ENCODE results near the gene ABCD2. TPM values are rescaled to one million over a fixed set of nuclear protein-coding genes. Genes with fewer than 3 reads are reported as not detected.
"Not testable (repeated sequence)": the region's sequence is repeated elsewhere in the genome, so short reads cannot be mapped to it uniquely, and the experiment has no call there.

Gene ABCD2
- total RNA-seq, 1 experiment from 2014 or later: not detected

DNA sequence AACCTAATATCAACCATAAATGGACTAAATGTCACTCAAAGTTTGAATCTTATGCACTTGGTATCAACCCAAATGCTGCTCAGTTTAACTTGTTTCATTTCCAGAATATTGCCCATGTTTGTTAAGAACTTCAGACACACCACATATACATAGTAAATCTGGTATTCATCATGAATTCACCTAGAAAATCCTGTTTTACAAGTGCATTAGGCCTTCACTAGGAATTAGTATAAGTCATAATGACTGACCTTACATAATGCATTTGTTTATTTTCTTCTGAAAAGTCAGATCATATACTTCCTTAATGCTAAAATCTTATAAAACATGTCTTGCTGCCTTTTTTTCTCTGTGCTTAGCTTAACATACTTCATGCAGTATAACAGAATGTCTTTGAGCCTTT is 66.1 kb downstream of the ABCD2 start:
- no peak for ATAC-seq
- TF ChIP-seq YY1 (IDR thresholded peaks at IDR 0.05; ENCODE audit: extremely low read depth, insufficient replicate concordance, low read depth, low read length) (no peak), EZH2phosphoT487 (IDR thresholded peaks at IDR 0.05; ENCODE audit: borderline replicate concordance) (no peak), ZNF274 (IDR thresholded peaks at IDR 0.05; ENCODE audit: low read depth, low read length) (no peak), RAD21 (IDR thresholded peaks at IDR 0.05; ENCODE audit: low read depth) (no peak), EZH2 (IDR thresholded peaks at IDR 0.05) (no peak), JUND (IDR thresholded peaks at IDR 0.05) (no peak), POLR2AphosphoS5 (IDR thresholded peaks at IDR 0.05; ENCODE audit: low read depth, low read length) (no peak), CEBPB (IDR thresholded peaks at IDR 0.05; ENCODE audit: low read depth) (no peak), ELF1 (IDR thresholded peaks at IDR 0.05; ENCODE audit: borderline replicate concordance, low read depth) (no peak)
- TF ChIP-seq, protein P1, sequence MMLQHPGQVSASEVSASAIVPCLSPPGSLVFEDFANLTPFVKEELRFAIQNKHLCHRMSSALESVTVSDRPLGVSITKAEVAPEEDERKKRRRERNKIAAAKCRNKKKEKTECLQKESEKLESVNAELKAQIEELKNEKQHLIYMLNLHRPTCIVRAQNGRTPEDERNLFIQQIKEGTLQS (IDR thresholded peaks at IDR 0.05): no peak
- TF ChIP-seq, protein P2, sequence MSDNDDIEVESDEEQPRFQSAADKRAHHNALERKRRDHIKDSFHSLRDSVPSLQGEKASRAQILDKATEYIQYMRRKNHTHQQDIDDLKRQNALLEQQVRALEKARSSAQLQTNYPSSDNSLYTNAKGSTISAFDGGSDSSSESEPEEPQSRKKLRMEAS (IDR thresholded peaks at IDR 0.05): no peak
- no TSS peak for BruUV-seq (replicated peaks)
- Histone ChIP-seq H2AFZ (ENCODE audit: low read depth, low read length, poor library complexity, severe bottlenecking) (no peak overlapping the region), H3K4me3 (replicated peaks in 1 of 2; ENCODE audit: low read depth in 1 of 2, low read length in 2 of 2) (no peak overlapping the region), H3K36me3 (ENCODE audit: control insufficient read depth in 1 of 2, insufficient read depth in 2 of 2, low read length in 2 of 2) (no peaks in the 10 kb centered on the region), H3K27me3 (ENCODE audit: insufficient read depth, low read length) (no peaks in the 10 kb centered on the region), H4K20me1 (ENCODE audit: insufficient read depth) (no peaks in the 10 kb centered on the region), H3K9me3 (ENCODE audit: control insufficient read depth in 1 of 2, insufficient read depth in 1 of 2, low read depth in 1 of 2, low read length in 2 of 2) (no peaks in the 10 kb centered on the region), H3K4me2 (ENCODE audit: low read length) (no peak overlapping the region), H3K27ac (ENCODE audit: low read depth, low read length) (no peak overlapping the region), H3K79me2 (ENCODE audit: insufficient read depth, low read length) (no peaks in the 10 kb centered on the region), H3K4me1 (ENCODE audit: control insufficient read depth in 1 of 2, insufficient read depth in 2 of 2, low read length in 2 of 2) (no peaks in the 10 kb centered on the region), H3K9me2 (ENCODE audit: insufficient read depth) (no peaks in the 10 kb centered on the region), H3K9ac (ENCODE audit: low read length) (no peak overlapping the region)
- intact Hi-C loops (cut with micrococcal nuclease): no loop called here
- no peak for DNase-seq (ENCODE audit: low read depth, low spot score)
- ChIA-PET RAD21 (ENCODE audit: low non-redundant PET in 1 of 2, low total read pairs in 2 of 2, uncharacterized antibody in 2 of 2, unreplicated experiment in 2 of 2) (no interaction called here), POLR2A (no interaction called here), CTCF (no interaction called here)

DNA sequence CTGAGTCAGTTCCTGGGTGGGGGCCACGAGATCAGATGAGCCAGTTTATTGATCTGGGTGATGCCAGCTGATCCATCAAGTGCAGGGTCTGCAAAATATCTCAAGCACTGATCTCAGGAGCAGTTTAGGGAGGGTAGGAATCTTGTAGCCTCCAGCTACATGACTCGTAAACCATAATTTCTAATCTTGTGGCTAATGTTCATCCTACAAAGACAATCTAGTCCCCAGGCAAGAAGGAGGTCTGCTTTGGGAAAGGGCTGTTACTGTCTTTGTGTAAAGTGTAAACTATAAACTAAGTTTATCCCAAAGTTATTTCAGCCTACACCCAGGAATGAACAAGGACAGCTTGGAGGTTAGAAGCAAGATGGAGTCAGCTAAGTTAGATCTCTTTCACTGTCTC is 75.4 kb downstream of the ABCD2 start:
- H3K9ac ChIP-seq (ENCODE audit: low read length); CTCF ChIA-PET; BruUV-seq (replicated peaks); DNase-seq (ENCODE audit: low read depth, low spot score); H3K4me3 ChIP-seq (replicated peaks in 1 of 2; ENCODE audit: low read depth in 1 of 2, low read length in 2 of 2); intact Hi-C loops (cut with micrococcal nuclease); H3K79me2 ChIP-seq (ENCODE audit: insufficient read depth, low read length); H3K4me2 ChIP-seq (ENCODE audit: low read length); H2AFZ ChIP-seq (ENCODE audit: low read depth, low read length, poor library complexity, severe bottlenecking); ATAC-seq; H3K27me3 ChIP-seq (ENCODE audit: insufficient read depth, low read length); H4K20me1 ChIP-seq (ENCODE audit: insufficient read depth); POLR2A ChIA-PET; H3K4me1 ChIP-seq (ENCODE audit: control insufficient read depth in 1 of 2, insufficient read depth in 2 of 2, low read length in 2 of 2); H3K36me3 ChIP-seq (ENCODE audit: control insufficient read depth in 1 of 2, insufficient read depth in 2 of 2, low read length in 2 of 2); H3K9me2 ChIP-seq (ENCODE audit: insufficient read depth); H3K9me3 ChIP-seq (ENCODE audit: control insufficient read depth in 1 of 2, insufficient read depth in 1 of 2, low read depth in 1 of 2, low read length in 2 of 2); RAD21 ChIA-PET (ENCODE audit: low non-redundant PET in 1 of 2, low total read pairs in 2 of 2, uncharacterized antibody in 2 of 2, unreplicated experiment in 2 of 2); H3K27ac ChIP-seq (ENCODE audit: low read depth, low read length): not testable (repeated sequence)
